ENCODE data around the gene JPH4.

The JPH4 gene

GRCh38 chr14:23561873-23562821 lies 16.4 kb downstream of the JPH4 start:
- no peak for FAIRE-seq

GRCh38 chr14:23561259-23561658 lies 17.3 kb downstream of the JPH4 start:
- FAIRE-seq = no peak

DNA sequence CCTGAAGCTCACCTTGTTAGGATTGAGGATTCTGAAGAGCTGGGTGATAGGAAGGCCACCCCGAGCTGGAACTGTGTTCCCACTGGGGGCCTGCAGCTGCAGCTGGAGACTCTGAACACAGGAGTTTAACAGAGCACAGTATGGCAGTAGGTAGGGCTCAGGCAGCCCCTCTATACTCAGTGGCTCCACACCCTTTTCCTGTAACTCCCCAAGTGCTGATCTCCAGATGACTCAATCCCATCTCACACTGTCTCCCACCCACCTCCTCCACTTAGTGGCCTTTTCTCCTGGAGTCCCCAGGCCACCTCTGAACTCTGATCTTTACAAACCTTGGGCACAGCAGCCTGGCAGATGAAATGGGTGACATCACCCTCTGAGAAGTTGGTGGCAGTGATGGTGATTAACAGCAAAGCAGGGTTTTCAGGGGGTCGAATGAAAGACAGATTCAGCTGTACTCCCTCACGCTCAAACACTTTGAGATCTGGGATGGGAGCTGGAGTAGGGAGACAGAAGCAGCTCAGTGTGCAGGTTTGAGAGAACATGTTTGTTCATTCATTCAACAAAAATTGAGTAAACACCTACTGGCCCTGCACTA lies 18.6 kb downstream of the JPH4 start:
- no peak for FAIRE-seq

- no peak for FAIRE-seq
These were observed 19.3 kb downstream of the JPH4 start for GRCh38 chr14:23559010-23559925.

DNA sequence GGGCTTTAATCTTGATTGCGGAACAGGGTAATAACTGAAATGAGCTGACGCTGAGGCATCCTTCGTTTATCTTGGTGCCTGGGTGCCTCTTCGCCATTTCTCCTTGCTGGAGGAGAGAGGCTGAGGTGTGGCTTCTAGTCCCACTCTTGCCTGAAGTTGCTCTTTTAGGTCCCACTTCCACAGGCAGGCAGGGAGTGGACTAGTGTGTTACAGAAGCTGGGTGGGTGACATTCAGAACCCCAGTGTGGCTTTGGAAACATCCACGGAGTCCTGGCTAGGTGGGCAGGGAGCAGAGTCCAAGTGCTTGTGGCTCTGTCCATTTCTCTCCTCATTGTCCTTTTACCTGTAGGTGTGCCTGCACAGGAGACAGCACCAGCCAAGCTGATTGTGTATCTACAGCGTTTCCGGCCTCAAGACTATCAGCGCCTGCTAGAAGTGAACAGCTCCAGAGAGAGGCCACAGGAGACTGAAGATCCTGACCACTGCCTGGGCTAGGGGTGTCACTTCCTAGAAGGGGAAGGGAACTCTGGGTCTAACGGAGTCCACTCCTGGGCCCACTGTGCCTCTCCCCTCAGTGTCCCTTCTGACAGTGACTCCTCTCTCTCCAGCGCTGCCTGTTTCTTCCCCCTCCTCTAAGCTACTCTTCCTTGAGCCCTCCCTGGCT lies 20.1 kb downstream of the JPH4 start:
- no peak for FAIRE-seq

DNA sequence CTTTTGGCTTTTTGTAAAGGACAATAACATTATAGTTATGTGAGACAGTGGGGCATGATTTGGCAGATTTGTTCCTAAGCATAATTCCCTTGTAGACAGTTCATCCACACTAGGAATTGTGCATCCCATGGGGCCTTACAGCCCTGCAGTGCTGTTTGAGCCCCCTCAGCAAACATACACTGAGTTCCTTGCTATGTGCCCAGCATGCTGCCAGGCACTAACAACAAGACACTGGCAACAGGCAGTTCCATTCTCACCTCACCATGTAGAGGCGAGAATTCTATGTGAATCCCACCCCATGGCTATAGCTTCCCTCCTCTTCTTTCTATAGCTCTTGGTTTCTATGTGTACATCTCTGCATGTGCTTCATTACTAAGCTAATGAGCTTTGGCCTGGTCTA lies 20.6 kb downstream of the JPH4 start:
- no peak for FAIRE-seq

DNA sequence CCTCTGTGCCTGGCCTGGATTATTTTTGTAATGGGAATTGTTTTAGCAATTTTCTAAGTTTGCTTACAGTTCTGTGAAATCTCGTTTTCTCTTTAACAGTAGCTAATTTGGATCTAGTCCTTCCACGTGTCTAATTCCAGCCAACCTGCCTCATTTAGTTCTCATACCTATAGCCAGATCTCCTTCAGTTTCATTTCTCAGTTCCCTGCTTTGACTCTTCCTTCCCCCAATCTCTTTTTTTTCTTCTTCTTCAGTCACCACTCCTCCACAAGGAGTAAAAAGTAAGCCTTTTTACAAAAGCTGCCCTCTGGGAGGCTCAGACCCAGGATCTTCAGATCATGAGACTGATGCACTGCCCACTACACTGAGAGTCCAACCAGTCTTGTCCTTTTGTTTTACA lies 21.1 kb downstream of the JPH4 start:
- FAIRE-seq = no peak

- no peak for FAIRE-seq
These were observed 21.7 kb downstream of the JPH4 start for GRCh38 chr14:23556700-23557440.

DNA sequence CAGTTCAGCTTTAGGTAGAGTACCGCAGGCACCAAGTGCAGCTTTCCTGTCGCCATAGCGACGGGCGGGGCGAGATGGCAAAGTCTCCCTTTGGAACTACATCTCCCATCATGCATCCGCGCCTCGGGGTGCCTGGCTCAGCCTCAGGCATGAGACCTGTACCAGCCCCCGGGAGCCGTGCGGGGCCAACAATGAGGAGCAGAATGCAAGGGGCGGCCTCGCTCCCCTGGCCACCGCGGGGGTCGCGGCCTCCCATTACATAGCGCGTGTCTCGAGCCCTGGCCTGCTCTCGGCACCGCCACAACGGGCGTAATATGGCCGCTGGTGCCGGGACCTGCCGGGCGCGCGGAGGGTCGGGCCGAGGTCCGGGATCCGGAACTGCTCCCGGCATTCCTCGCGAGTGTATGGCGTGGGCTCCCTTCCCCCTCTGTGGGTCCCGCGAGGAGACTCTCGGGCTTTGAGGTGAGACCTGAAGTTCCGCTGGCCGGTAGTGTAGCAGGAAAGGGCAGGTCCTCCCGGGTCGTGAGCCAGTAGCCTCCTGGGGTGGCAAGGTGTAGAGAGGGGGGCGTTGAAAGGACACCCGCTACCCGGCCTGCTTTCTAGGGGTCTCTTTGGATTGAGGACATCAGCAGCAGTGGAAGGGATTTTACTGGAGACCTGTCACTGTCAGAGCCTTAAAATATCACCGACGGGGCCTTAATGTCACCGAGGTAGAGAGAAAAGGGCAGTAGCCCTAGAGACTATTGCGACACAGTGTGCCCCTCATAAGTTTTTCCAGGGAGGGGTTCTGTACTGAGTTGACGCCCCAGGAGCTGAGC lies 22.5 kb downstream of the JPH4 start, which contains the start of gene THTPA:
THTPA (plus strand) TSS at position 390 of the 818 bp plus-strand sequence. CDS start 487 bp downstream, outside the sequence.
- no peak for FAIRE-seq

- FAIRE-seq = no peak
These were observed 23.1 kb downstream of the JPH4 start for GRCh38 chr14:23555533-23555881.

- FAIRE-seq = no peak
These were observed 27.1 kb downstream of the JPH4 start, which contains the start of gene ZFHX2 for GRCh38 chr14:23551266-23552028. ZFHX2 (minus strand) TSS chr14:23551765; CDS start chr14:23535325, 16,440 bp downstream.

- FAIRE-seq = no peak
These were observed 27.8 kb downstream of the JPH4 start for GRCh38 chr14:23550812-23551265.

- no peak for FAIRE-seq
These were observed 28.3 kb downstream of the JPH4 start for GRCh38 chr14:23550131-23550811.

GRCh38 chr14:23548351-23549318 lies 30.0 kb downstream of the JPH4 start:
- no peak for FAIRE-seq

GRCh38 chr14:23547924-23548323 lies 30.7 kb downstream of the JPH4 start:
- no peak for FAIRE-seq

DNA sequence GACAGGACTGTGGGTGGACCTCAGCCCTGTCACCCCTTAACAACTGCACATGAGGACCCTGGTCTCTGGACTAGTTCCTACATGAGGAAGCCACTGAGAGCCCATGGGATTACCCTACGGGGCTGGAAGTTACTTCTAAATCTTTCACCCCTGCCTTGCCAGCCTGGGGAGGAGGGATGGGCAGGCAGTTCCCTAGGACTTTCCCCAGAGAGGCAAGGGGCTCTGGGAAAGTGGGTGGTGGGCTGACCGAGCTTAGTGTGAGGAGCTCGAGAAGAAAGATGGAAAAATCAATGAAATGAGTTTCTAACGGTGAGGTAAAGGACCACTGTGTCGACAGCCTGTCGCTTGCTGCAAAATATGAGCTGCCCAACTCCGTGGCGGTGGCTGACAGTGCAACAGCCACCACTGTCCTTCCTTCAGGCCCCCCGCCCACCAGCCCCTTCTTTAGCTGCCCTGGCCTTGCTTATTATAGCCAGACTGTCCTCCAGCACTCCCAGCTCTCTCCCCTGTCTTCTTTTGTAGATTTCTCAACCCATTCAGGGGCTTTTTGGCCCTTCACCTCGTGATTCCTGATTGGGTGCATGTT lies 32.0 kb downstream of the JPH4 start:
- no peak for FAIRE-seq

- no peak for FAIRE-seq
These were observed 32.7 kb downstream of the JPH4 start for GRCh38 chr14:23545740-23546365.
